HG03460 (cell line): ENCODE measurements around the gene CFAP298.
"Not testable (repeated sequence)": the region's sequence is repeated elsewhere in the genome, so short reads cannot be mapped to it uniquely, and the experiment has no call there.

ENCODE experiments used
- ATAC-seq: cut with Tn5 transposase; IDR thresholded peaks from one replicate; pipeline ENCODE4 v1.9.1; 2021; ENCODE audit not compliant: unreplicated experiment

Gene CFAP298, protein sequence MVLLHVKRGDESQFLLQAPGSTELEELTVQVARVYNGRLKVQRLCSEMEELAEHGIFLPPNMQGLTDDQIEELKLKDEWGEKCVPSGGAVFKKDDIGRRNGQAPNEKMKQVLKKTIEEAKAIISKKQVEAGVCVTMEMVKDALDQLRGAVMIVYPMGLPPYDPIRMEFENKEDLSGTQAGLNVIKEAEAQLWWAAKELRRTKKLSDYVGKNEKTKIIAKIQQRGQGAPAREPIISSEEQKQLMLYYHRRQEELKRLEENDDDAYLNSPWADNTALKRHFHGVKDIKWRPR

DNA sequence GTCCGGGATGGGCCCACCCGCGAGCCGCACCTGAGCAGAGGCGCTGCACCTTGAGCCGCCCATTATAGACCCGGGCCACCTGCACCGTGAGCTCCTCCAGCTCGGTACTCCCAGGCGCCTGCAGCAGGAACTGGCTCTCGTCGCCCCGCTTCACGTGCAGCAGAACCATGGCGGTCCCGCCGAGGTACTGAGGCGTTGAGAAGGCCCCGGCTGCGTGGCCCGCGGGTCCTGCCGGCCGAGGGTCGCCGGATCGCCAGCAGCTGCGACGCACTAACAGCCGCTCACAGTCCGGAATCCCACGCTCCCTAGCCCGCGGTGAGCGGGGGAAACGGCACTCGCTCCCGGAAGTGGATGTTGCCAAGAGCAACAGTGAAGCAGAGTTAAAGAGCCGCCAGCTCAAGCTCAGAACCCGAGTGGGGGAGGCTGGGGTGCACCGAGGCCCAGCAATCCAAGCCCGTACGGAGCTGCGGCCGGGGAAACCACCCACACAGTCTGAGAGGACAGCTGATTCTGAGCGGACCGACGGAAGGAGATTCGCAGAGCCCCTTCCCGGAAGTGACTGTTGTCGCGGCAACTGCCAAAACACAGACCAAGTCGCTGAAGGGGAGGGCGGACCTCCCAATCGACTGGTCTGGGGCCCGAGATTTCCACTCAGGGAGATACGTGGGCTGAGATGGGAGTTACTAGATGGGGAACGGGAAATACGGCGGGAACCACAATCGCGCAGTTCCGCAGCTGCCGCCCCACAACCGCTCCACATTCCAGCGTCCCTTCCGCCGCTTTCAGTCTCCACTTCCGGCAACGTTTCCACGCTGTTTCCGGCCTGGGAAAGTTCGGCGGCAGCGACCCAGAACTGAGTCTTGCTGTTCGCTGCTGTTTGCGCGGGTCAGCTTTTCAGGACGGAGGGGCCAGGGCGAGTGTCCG is at the start of gene CFAP298:
Gene CFAP298, minus strand, starts transcription at position 303 of the 924 bp plus-strand sequence. Its CDS starts 134 bp downstream, at position 169.
- peak; percentile 92 for ATAC-seq

DNA sequence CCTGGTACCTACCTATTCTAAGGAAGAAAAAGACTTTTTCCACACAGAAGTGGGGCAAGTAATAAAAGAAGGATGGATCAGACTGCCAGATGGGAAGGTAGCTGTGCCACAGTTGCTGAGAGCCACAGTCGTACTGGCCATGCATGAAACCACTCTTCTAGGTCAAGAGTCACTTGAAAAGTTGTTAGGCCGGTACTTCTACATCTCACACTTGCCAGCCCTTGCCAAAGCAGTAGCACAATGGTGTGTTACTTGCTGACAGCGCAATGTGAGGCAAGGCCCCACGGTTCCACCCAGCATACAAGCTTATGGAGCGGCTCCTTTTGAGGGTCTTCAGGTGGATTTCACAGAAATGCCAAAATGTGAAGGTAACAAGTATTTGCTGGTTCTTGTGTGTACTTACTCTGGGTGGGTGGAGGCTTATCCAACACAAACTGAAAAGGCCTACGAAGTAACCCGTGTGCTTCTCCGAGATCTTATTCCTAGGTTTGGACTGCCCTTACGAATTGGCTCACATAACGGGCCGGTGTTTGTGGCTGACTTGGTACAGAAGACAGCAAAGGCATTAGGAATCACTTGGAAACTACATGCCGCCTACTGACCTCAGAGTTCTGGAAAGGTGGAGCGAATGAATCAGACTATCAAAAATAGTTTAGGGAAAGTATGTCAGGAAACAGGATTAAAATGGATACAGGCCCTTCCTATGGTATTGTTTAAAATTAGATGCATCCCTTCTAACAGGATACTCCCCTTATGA is 49.0 kb upstream of the CFAP298 start:
- ATAC-seq, result not testable (repeated sequence)

DNA sequence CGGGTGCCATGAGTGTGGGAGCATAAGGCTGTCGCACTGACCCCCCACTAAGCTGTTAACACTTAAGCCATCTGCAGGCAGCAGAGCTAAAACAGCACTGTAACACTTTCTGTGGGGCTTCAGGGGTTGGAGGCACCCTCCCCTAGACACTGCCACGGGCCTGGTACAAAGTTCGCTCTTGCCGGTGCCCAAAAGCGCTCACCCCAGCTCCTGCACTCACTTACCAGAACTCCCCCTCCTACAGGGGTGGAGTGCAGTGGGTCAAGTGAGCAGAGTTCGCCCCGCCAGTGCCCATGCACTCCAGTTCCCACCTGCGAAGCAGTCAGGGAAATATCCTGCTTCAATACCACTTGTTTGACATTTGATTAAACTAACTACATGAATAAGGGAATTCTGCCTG is 46.3 kb upstream of the CFAP298 start:
- ATAC-seq, result no peak

DNA sequence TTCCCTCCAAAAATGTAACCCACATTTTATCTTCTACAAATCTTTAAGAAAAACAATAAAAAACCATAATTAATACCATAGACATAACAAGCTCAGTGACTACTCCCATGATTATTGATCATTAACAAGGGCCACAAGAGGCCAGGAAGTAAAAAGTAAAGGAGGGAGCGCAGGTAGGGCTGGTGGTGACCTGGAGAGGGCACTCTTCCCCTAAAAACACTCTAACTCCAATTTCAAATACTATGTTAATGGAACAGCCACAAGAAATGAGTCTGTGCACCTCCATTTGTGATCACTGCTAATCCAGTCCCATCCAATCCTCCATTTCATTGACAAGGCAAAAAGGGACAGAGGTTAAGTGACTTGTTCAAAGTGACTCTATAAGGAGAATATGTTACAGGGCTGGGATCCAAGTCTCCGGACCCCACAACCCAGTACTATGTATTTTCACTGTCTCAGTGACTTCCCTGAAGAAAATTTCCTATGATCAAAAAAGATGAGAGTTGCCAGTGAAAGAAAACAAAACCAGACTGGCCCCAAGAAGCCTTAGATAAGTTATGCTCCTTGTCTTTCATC is 41.2 kb upstream of the CFAP298 start:
- no peak for ATAC-seq

DNA sequence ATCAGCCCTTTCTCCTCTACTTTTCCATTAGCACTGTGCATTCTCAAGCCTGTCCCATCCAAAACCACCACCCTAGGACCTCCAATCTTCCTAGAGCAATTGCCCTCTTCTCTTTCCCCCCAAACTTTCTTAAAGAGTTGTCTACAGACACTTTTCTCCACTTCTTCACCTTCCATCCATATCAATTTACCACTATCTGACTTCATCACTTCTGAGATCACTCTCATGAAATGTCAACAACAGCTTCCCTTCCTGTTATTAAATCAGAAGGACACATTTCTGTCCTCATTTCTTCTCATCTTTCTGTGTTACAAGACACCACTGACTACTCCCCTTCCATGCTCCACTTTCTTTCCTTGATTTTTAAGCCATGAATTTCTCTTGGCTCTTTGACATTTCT is 36.0 kb upstream of the CFAP298 start:
- no peak for ATAC-seq

DNA sequence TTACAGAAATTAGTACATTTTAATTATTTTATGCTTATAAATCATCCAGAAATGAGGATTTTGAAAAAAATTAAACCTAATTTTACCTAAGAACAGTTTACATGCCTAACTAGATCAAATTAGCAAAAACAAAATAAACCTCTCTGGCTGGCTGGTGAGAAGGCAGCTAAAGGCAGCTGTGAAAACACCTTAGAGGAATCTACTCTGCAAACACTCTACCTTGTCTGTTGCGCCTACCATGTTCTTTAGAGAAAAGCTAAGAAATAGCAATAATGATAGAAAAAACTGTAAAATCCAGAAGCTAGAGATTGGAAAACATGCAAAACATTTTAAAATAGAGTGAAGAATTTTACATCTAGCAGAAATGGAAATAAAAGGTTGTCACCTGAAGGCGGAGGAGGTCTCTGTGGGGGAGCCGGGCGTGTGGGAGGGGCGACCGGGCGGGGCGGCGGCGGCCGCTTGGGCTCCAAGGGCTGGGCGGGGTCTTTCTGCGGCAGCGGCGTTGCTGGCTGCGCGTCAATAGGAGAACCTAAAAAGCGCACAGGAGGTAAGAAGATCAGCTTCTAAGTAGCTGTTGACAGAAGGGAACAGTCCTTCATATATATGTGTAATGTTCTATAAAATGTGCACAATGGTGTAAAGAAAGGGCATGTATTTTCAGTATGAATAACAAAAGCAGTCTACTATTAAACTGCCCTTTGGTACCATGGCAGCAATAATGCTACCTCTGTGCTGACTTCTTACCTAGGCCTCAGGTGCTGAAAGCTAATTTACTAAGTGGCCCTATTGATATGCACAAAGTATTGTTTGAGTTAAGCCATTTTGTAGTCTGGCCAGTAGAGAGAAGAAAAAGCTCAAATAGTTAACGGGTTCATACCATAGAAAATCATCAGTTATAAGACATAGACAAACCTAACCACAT is 33.3 kb upstream of the CFAP298 start:
- ATAC-seq, result no peak

DNA sequence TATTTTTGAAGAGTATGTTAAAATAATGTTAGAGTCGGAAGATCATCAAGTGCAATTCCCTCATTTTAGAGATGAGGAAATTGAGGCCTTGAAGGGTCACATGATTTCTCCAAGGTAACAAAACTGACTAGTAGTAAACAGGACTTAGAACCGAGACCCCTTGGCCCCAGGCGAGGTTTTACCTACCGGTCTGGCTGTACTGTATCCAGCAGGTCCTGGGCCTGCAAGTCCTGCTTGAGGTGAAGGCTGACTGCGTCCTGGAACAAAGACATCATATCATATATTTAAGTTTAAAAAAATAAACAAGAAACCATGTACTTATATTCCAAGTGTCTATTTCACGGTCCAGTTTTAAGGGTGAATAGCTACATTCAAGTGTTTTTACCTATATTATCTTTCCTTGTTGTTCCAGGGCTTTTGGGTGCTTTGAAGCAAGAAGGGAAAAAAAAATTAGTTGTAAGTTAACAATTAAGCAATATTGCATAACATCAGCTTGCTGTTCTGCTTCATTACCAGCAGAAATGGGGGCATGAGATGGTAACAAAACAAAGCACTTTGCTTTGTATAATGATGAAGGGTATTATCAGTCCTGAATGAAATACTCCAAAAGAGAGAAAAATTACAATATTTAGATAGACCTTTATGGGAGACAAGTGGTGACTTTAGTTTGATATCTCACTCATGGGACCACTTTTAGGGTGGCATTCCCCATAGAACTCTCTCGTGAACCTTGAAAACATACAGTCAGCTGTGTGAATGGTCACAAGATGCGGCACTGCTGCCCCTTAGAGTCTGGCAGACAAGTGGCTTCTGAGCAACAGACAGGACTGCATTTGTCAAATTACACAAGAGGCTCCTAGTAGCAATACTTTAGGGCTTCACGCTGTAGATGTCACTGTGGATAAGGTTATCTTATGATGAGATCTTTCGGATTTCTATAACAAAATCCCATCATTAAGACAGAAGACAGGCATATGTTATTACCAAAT is 29.8 kb upstream of the CFAP298 start:
- no peak for ATAC-seq

DNA sequence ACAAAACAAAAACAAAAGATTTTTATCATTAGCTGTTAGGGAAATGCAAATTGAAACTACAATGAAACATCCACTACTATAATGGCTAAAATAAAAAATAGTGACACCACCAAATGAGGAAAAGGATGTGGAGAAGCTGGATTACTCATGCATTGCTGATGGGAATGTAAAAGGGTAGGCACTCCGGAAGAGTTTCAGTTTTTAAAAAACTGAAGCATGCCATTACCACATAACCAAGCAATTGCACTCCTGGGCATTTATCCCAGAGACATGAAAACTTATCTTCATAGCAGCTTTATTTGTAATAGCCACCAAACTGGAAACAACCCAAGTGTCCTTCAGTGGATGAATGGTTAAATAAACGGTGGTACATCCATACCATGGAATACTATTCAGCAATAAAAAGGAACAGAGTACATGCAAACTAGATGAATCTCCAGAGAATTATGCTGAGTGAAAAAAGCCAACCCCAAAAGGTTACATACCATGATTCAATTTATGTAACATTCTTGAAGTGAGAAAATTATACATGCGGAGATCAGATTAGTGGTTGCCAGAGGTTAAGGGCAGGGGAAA is 14.5 kb upstream of the CFAP298 start:
- ATAC-seq, result no peak

DNA sequence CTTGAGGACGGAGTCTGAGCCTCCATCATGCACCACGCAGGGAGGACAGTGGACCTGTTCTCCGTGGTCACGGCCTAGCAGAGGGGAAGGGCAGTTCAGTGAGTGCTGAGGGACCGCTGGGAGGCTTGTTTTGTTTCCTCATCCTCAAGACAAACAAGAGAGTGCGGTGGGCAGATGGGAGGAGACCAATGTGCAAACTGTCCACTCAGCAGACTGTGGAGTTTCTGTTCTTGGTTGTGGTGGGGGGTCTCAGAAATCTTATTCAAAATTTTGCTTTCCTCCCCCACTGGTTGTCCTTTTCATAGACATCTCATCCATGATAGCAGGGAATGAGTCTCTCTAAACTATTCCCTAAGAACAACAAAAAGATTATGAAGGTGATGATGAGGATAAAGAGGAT is 6.0 kb upstream of the CFAP298 start:
- ATAC-seq, result not testable (repeated sequence)

DNA sequence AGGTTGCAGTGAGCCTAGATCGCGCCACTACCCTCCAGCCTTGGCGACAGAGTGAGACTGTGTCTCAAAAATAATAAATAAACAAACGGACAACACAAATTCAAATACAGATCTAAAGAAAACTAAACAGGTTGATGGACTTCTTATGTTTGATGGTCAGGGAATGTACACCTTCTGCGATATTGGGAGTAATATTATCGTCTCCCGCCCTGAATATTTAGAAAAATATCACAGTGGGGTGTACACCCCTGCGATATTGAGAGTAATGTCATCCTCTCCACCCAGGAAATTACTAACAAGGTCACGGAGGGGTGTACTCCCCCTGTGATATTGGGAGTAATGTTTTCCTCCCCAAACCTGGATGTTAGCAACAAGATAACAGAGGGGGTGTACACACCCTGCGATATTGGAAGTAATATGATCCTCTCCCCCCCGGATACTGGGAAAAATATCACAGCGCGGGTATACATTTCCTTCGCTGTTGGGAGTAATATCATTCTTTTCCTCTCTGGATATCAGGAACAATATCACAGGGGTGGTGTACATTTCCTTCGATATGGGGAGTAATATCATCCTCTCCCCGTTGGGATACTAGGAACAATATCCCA is 1.4 kb upstream of the CFAP298 start:
- ATAC-seq, result no peak

DNA sequence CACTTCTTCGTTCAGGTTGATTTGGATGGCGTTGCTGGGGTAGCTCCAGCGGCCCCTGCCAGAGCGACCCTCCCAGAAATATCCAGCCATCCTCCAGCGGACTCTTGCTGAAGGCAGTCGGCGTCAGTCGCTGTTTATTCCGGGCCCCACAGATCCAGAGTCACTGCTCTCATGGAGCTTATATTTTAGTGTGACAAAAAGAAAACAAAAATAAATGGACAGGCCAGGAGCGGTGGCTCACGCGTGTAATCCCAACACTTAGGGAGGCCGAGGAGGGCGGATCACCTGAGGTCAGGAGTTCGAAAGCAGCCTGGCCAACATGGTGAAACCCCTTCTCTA is 791 bp upstream of the CFAP298 start:
- ATAC-seq, result no peak

DNA sequence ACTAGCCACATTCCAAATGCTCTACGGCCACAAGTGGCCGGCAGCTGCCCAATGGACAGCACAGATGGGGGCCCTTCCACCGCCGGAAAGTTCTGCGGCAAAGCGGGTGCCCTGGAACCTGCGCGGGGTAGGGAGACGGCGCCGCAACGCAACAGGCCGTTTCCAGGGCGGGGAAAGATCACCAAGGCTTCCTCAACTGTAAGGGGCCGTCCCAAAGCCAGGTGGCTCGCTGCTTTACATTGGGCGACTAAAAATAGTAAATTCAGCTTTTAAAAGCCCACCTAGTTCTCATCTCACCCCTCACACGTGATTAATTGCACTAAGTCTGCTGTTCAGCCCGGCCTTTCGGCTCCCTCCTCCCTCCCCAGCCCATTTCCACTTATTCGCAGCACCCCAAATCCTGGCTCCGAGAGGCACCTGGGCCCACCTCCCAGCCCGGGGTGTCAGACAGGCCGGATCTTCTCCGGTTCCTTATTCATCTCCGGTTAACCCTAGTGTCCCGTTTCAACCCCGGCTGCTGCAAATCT is 643 bp downstream of the CFAP298 start:
- ATAC-seq, result peak; percentile 17

DNA sequence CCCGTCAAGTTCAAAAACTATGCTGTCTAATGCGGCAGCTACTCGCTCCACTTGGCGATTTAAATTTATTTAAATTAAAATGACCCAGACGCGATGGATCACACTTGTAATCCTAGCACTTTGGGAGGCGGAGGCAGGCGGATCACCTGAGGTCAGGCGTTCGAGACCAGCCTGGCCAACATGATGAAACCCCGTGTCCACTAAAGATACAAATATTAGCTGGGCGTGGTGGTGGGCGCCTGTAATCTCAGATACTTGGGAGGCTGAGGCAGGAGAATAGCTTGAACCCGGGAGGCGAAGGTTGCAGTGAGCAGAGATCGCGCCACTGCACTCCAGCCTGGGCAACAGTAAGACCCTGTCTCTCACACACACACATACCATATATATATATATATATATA is 1.2 kb downstream of the CFAP298 start:
- not testable (repeated sequence) for ATAC-seq

DNA sequence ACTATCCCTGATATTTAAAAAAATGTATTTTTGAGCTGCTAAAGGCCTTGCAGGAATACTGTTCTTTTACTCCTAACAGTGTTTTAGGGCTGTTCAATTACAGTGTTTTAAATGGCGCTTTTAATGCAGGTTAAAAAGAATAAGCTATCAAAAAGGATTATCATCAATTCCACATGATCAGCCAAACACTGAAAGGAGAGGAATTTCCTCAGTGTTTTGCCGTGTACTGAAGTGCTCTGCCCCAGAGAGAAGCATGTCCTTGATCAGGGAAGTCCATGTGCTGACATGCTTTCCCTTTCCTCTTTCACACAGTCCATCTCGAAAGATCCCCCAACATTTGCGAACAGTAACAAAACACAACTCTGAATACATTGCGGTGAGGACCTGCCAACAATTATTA is 3.3 kb downstream of the CFAP298 start:
- no peak for ATAC-seq

DNA sequence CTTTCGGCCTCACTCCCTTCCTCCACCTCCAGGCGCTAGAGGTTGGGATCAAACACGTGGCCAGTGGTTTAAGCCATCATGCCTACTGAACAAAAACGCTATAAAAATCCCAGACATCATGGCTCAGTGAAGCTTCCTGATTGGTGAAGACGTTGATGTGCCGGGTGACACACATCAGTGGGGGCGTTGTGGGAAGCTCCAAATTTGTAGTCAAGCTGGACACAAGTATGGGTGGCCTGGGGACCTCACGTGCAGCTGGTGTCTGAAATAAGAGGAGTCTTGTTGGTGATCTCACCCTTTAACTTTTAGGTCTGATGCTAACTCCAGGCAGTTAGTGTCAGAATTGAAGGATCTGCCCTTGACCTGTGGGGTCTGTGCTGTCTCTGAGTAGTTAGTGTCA is 6.7 kb downstream of the CFAP298 start:
- no peak for ATAC-seq

DNA sequence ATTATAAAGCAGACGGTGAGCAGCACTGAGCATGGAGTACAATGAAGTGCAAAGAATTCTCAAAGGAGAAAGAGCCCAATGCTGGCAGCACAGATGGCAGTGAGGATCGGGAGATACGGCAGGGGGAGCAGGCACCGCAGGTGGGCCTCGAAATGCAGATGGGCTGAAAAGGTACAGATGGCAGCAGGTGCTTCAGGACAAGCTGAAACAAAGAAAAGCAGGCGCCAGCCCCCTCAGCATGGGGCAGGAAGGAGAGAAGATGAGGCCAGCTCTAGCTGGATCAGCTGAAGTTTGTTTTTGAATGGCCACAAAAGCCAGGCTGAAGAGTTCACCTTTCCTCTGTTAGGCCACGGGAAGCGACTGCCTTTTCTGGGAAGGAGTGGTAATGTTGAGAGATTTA is 7.7 kb downstream of the CFAP298 start:
- ATAC-seq, result no peak

DNA sequence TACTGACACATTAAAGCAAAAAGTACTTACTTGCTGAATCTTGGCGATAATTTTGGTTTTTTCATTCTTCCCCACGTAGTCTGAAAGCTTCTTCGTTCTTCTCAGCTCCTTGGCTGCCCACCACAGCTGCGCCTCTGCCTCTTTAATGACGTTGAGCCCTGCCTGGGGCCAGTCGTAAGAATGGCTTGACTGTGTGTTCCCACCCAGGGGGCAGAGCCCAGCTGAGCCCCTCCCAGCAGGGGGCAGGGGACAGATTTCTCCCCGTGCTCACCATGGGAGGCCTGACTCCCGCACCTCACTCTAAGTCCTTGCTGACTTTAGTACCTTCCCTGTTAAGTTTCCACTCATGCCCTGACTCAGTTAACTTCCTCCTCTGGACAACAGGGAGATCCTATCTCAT is 9.0 kb downstream of the CFAP298 start:
- no peak for ATAC-seq

DNA sequence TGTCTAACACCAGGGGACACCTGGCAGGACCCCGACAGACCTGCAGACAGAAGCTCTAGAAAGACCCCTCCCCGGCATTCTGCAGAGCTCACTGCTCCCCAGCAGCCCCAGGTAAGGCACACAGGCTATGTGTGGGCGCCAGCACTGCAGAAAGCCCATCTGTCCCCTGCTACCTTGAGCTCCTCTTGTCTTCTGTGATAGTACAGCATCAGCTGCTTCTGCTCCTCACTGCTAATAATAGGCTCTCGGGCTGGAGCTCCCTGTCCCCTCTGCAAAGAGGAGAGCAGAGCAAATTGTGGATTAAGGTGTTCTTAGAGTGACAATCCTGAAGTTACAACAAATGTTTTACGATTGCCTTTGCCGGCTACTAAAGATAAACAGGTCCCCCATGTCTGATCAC is 10.1 kb downstream of the CFAP298 start:
- no peak for ATAC-seq
